WTC11 (cell line): ENCODE measurements around the gene MREG. TPM values are rescaled to one million over a fixed set of nuclear protein-coding genes. Genes with fewer than 3 reads are reported as not detected.

Source experiments
- ATAC-seq: fragments of 200-7000 bp; cut with Tn5 transposase; 2 replicates; pipeline ENCODE4 v1.10.0; 2021; ENCODE audit warnings: mild to moderate bottlenecking, moderate library complexity
- CTCF ChIA-PET: fragments of 300-600 bp; sonication (Branson Sonifier 250); formaldehyde crosslinking; loops from one replicate; lab custom pipeline; 2021; ENCODE audit warnings: antibody characterized with exemption; lab: Charles Lee
- POLR2A ChIA-PET: fragments of 350-600 bp; sonication (Branson Sonifier 250); formaldehyde crosslinking; loops from one replicate; lab custom pipeline; 2021; ENCODE audit warnings: antibody characterized with exemption; lab: Charles Lee
- DNase-seq: peaks from one replicate; pipeline ENCODE4 v3.0.0; 2021; ENCODE audit warnings: low spot score
- H3K27ac Mint-ChIP-seq: 2 replicates; pipeline ENCODE4 v1.8.0; 2021; ENCODE audit warnings: mixed read lengths
- H3K27me3 Mint-ChIP-seq: 2 replicates; pipeline ENCODE4 v1.8.0; 2021; ENCODE audit warnings: low read depth, mild to moderate bottlenecking, moderate library complexity, mixed read lengths
- H3K36me3 Mint-ChIP-seq: 2 replicates; pipeline ENCODE4 v1.8.0; 2021; ENCODE audit warnings: mixed read lengths
- H3K4me1 Mint-ChIP-seq: 2 replicates; pipeline ENCODE4 v1.8.0; 2022; ENCODE audit warnings: mixed read lengths
- H3K4me3 Mint-ChIP-seq: 2 replicates; pipeline ENCODE4 v1.8.0; 2021; ENCODE audit warnings: mild to moderate bottlenecking, moderate library complexity, mixed read lengths
- H3K9me3 Mint-ChIP-seq: 2 replicates; pipeline ENCODE4 v1.8.0; 2021; ENCODE audit warnings: mixed read lengths
- AFF4 ChIP-seq: sonication (generic); formaldehyde crosslinking; IDR thresholded peaks from 2 replicates; pipeline ENCODE4 v1.8.1; 2023; ENCODE audit warnings: mild to moderate bottlenecking, missing genetic modification reagents, borderline replicate concordance
- CBFB ChIP-seq: sonication (generic); formaldehyde crosslinking; IDR thresholded peaks from 2 replicates; pipeline ENCODE4 v1.8.1; 2022; ENCODE audit warnings: mild to moderate bottlenecking, low read depth, missing genetic modification reagents
- E2F5 ChIP-seq: sonication (generic); formaldehyde crosslinking; IDR thresholded peaks from 2 replicates; pipeline ENCODE4 v1.8.1; 2022; ENCODE audit warnings: mild to moderate bottlenecking, moderate library complexity, missing genetic modification reagents
- ESRRA ChIP-seq: sonication (generic); formaldehyde crosslinking; IDR thresholded peaks from 2 replicates; pipeline ENCODE4 v1.8.1; 2022; ENCODE audit warnings: mild to moderate bottlenecking, missing genetic modification reagents, borderline replicate concordance
- FOXJ3 ChIP-seq: sonication (generic); formaldehyde crosslinking; IDR thresholded peaks from 2 replicates; pipeline ENCODE4 v1.9.0; 2021; ENCODE audit warnings: missing genetic modification reagents, mild to moderate bottlenecking, borderline replicate concordance
- IRF2 ChIP-seq: sonication (generic); formaldehyde crosslinking; IDR thresholded peaks from 2 replicates; pipeline ENCODE4 v1.8.0; 2022; ENCODE audit warnings: low read depth, missing genetic modification reagents, borderline replicate concordance
- JUN ChIP-seq: sonication (generic); formaldehyde crosslinking; IDR thresholded peaks from 2 replicates; pipeline ENCODE4 v1.8.0; 2023; ENCODE audit warnings: mild to moderate bottlenecking, missing genetic modification reagents
- NFYB ChIP-seq: sonication (generic); formaldehyde crosslinking; conservative IDR thresholded peaks from 2 replicates; pipeline ENCODE4 v1.8.0; 2022; ENCODE audit warnings: low read depth, missing genetic modification reagents
- NR2C2 ChIP-seq: sonication (generic); formaldehyde crosslinking; IDR thresholded peaks from 2 replicates; pipeline ENCODE4 v1.8.0; 2022; ENCODE audit warnings: mild to moderate bottlenecking, missing genetic modification reagents
- SMAD3 ChIP-seq: sonication (generic); formaldehyde crosslinking; IDR thresholded peaks from 2 replicates; pipeline ENCODE4 v1.8.0; 2022; ENCODE audit warnings: missing genetic modification reagents, mild to moderate bottlenecking, borderline replicate concordance
- SP1 ChIP-seq: sonication (generic); formaldehyde crosslinking; conservative IDR thresholded peaks from 2 replicates; pipeline ENCODE4 v1.8.1; 2022; ENCODE audit warnings: missing genetic modification reagents
- USF2 ChIP-seq: sonication (generic); formaldehyde crosslinking; IDR thresholded peaks from 2 replicates; pipeline ENCODE4 v1.8.1; 2023; ENCODE audit warnings: mild to moderate bottlenecking, missing genetic modification reagents, moderate library complexity
- ZBTB43 ChIP-seq: sonication (generic); formaldehyde crosslinking; IDR thresholded peaks from 2 replicates; pipeline ENCODE4 v1.8.1; 2023; ENCODE audit warnings: mild to moderate bottlenecking, missing genetic modification reagents
- ZNF121 ChIP-seq: sonication (generic); formaldehyde crosslinking; IDR thresholded peaks from 2 replicates; pipeline ENCODE4 v1.8.0; 2023; ENCODE audit warnings: missing genetic modification reagents
- ZNF219 ChIP-seq: sonication (generic); formaldehyde crosslinking; IDR thresholded peaks from 2 replicates; pipeline ENCODE4 v1.8.0; 2023; ENCODE audit warnings: missing genetic modification reagents, mild to moderate bottlenecking, borderline replicate concordance
- ZNF281 ChIP-seq: sonication (generic); formaldehyde crosslinking; IDR thresholded peaks from 2 replicates; pipeline ENCODE4 v1.8.0; 2023; ENCODE audit warnings: mild to moderate bottlenecking, missing genetic modification reagents
- ZNF396 ChIP-seq: fragments of 250-450 bp; sonication (Bioruptor Pico); IDR thresholded peaks from 2 replicates; pipeline ENCODE4 v1.8.0; 2021; ENCODE audit warnings: mild to moderate bottlenecking, moderate library complexity, borderline replicate concordance
- ZNF416 ChIP-seq: fragments of 250-450 bp; sonication (Bioruptor Pico); IDR thresholded peaks from 2 replicates; pipeline ENCODE4 v1.9.0; 2021; ENCODE audit warnings: mild to moderate bottlenecking, inconsistent platforms
- ZNF425 ChIP-seq: fragments of 250-450 bp; sonication (Bioruptor Pico); conservative IDR thresholded peaks from 2 replicates; pipeline ENCODE4 v1.9.0; 2021; ENCODE audit warnings: mild to moderate bottlenecking
- total RNA-seq: library from RNA; stranded (reverse); gene quantifications from 3 replicates; pipeline ENCODE4 v1.2.3, GENCODE V29; 2021

MREG gene
- total RNA-seq, 1 experiment from 2014 or later, result 23.8 TPM

- ATAC-seq, result no peak
- Mint-ChIP-seq H3K4me3 (no peak overlapping the region), H3K27me3 (no peaks in the 10 kb centered on the region; the same call in 1 of the 2 replicates), H3K4me1 (peaks cover 12% of the 10 kb centered on the region), H3K36me3 (no peaks in the 10 kb centered on the region), H3K9me3 (no peaks in the 10 kb centered on the region), H3K27ac (no peak overlapping the region)
- ChIA-PET CTCF (interaction anchor here (1.6 kb wide), 1 partner anchor 15 kb away, joined by 6 read pairs; no protein-coding TSS in a partner anchor), POLR2A (no interaction called here)
- TF ChIP-seq ZNF281 (CRISPR knock-in tag), result no peak
- peak; percentile 74 for TF ChIP-seq USF2
- DNase-seq, result no peak
Observed at GRCh38 chr2:216018709-216019108, 5.4 kb upstream of the MREG start.

GRCh38 chr2:216017365-216017764 is 4.0 kb upstream of the MREG start:
- Mint-ChIP-seq H3K9me3 (no peaks in the 10 kb centered on the region), H3K4me3 (no peak overlapping the region), H3K4me1 (peaks cover 12% of the 10 kb centered on the region), H3K27ac (no peak overlapping the region), H3K27me3 (no peaks in the 10 kb centered on the region; the same call in 1 of the 2 replicates), H3K36me3 (no peaks in the 10 kb centered on the region)
- ChIA-PET CTCF (no interaction called here), POLR2A (no interaction called here)
- ATAC-seq, result no peak
- TF ChIP-seq ZNF425 (CRISPR knock-in tag), result no peak
- TF ChIP-seq NR2C2 (CRISPR knock-in tag), result no peak
- TF ChIP-seq SMAD3 (CRISPR knock-in tag), result no peak
- TF ChIP-seq SP1 (CRISPR knock-in tag), result no peak
- no peak for TF ChIP-seq ZNF416
- no peak for TF ChIP-seq NFYB (CRISPR knock-in tag)
- no peak for DNase-seq

GRCh38 chr2:216016581-216016980 is 3.2 kb upstream of the MREG start:
- ATAC-seq, result no peak
- ChIA-PET POLR2A (no interaction called here), CTCF (interaction anchor here (1.9 kb wide), 1 partner anchor 67 kb away, joined by 6 read pairs; no protein-coding TSS in a partner anchor)
- TF ChIP-seq ESRRA (CRISPR knock-in tag), result no peak
- TF ChIP-seq JUN (CRISPR knock-in tag), result no peak
- TF ChIP-seq E2F5 (CRISPR knock-in tag), result no peak
- no peak for TF ChIP-seq CBFB
- TF ChIP-seq IRF2, result no peak
- no peak for TF ChIP-seq ZNF219 (CRISPR knock-in tag)
- TF ChIP-seq ZNF121 (CRISPR knock-in tag), result no peak
- no peak for TF ChIP-seq AFF4 (CRISPR knock-in tag)
- TF ChIP-seq ZNF396 (CRISPR knock-in tag), result no peak
- TF ChIP-seq FOXJ3 (CRISPR knock-in tag), result no peak
- TF ChIP-seq ZBTB43 (CRISPR knock-in tag), result no peak
- DNase-seq, result no peak
- H3K9me3 Mint-ChIP-seq, result no peaks in the 10 kb centered on the region
- H3K4me1 Mint-ChIP-seq, result peaks cover 17% of the 10 kb centered on the region
- H3K27me3 Mint-ChIP-seq, result no peaks in the 10 kb centered on the region; the same call in 1 of the 2 replicates
- no peaks in the 10 kb centered on the region for H3K36me3 Mint-ChIP-seq
- H3K4me3 Mint-ChIP-seq, result no peak overlapping the region
- H3K27ac Mint-ChIP-seq, result no peak overlapping the region
